NCI-H82 treated with DMSO at 0.1 percent for 48 hours (cell line): ENCODE measurements around the gene LSMEM2.
"Not testable (repeated sequence)": the region's sequence is repeated elsewhere in the genome, so short reads cannot be mapped to it uniquely, and the experiment has no call there.

Experiments
- DNase-seq: peaks from one replicate; lab custom pipeline; 2025; ENCODE audit not compliant: unreplicated experiment; lab: John Stamatoyannopoulos, UW

LSMEM2 gene

GRCh38 chr3:50297896-50298725, 19.2 kb downstream of the LSMEM2 start:
- DNase-seq: no peak

- peak; percentile 92 for DNase-seq
Measured at GRCh38 chr3:50298836-50299637, 20.1 kb downstream of the LSMEM2 start, which contains the start of the genes HYAL3 and NAA80. Gene HYAL3 (minus strand): TSS chr3:50299405. CDS start chr3:50295602, 3,803 bp downstream. Gene NAA80 (minus strand): TSS chr3:50299405. CDS start chr3:50297463, 1,942 bp downstream.

GRCh38 chr3:50299638-50299928, 20.7 kb downstream of the LSMEM2 start:
- DNase-seq: no peak

GRCh38 chr3:50299929-50300680, 21.2 kb downstream of the LSMEM2 start:
- DNase-seq: no peak

GRCh38 chr3:50300681-50301254, 21.9 kb downstream of the LSMEM2 start:
- DNase-seq: no peak

GRCh38 chr3:50302095-50303012, 23.5 kb downstream of the LSMEM2 start:
- no peak for DNase-seq

- DNase-seq: peak; percentile 60
Measured at GRCh38 chr3:50303013-50303815, 24.3 kb downstream of the LSMEM2 start, which contains the start of gene HYAL1. Gene HYAL1 (minus strand): TSS chr3:50303574. CDS start chr3:50302956, 618 bp downstream.

GRCh38 chr3:50304601-50305000, 25.7 kb downstream of the LSMEM2 start:
- no peak for DNase-seq

GRCh38 chr3:50312041-50312440, 33.2 kb downstream of the LSMEM2 start:
- not testable (repeated sequence) for DNase-seq

GRCh38 chr3:50314342-50314741, 35.5 kb downstream of the LSMEM2 start:
- no peak for DNase-seq

- no peak for DNase-seq
Measured at GRCh38 chr3:50314816-50315215, 35.9 kb downstream of the LSMEM2 start.

GRCh38 chr3:50316657-50317242, 37.9 kb downstream of the LSMEM2 start:
- no peak for DNase-seq

- DNase-seq: no peak
Measured at GRCh38 chr3:50317300-50317699, 38.4 kb downstream of the LSMEM2 start.

- DNase-seq: no peak
Measured at GRCh38 chr3:50318163-50318562, 39.3 kb downstream of the LSMEM2 start.

- no peak for DNase-seq
Measured at GRCh38 chr3:50318615-50319014, 39.7 kb downstream of the LSMEM2 start.

GRCh38 chr3:50319181-50319893, 40.5 kb downstream of the LSMEM2 start:
- DNase-seq: no peak

GRCh38 chr3:50319894-50320625, 41.2 kb downstream of the LSMEM2 start:
- DNase-seq: no peak
